ENCODE data around the gene KCNMA1.

The KCNMA1 gene

GRCh38 chr10:77229704-77230103 is 407.9 kb downstream of the KCNMA1 start:
- DNase-seq: no peak

GRCh38 chr10:77228559-77228958 is 409.0 kb downstream of the KCNMA1 start:
- DNase-seq: no peak

GRCh38 chr10:77226853-77227565 is 410.6 kb downstream of the KCNMA1 start:
- no peak for DNase-seq

GRCh38 chr10:77226452-77226851 is 411.2 kb downstream of the KCNMA1 start:
- DNase-seq: no peak

- DNase-seq: no peak
These were observed 411.6 kb downstream of the KCNMA1 start for GRCh38 chr10:77226020-77226419.

GRCh38 chr10:77223526-77224460 is 413.8 kb downstream of the KCNMA1 start:
- DNase-seq: no peak

GRCh38 chr10:77220150-77220549 is 417.5 kb downstream of the KCNMA1 start:
- DNase-seq: no peak

- DNase-seq: no peak
These were observed 418.6 kb downstream of the KCNMA1 start for GRCh38 chr10:77219046-77219445.

- DNase-seq: no peak
These were observed 422.8 kb downstream of the KCNMA1 start for GRCh38 chr10:77214799-77215198.

GRCh38 chr10:77212632-77213031 is 425.0 kb downstream of the KCNMA1 start:
- DNase-seq: no peak

GRCh38 chr10:77210645-77211044 is 427.0 kb downstream of the KCNMA1 start:
- DNase-seq: no peak

GRCh38 chr10:77208684-77209256 is 428.8 kb downstream of the KCNMA1 start:
- no peak for DNase-seq

GRCh38 chr10:77207828-77208185 is 429.8 kb downstream of the KCNMA1 start:
- no peak for DNase-seq

- DNase-seq: no peak
These were observed 430.3 kb downstream of the KCNMA1 start for GRCh38 chr10:77207182-77207827.

GRCh38 chr10:77205135-77205534 is 432.5 kb downstream of the KCNMA1 start:
- no peak for DNase-seq

GRCh38 chr10:77204171-77204570 is 433.4 kb downstream of the KCNMA1 start:
- DNase-seq: no peak

GRCh38 chr10:77202857-77203256 is 434.8 kb downstream of the KCNMA1 start:
- no peak for DNase-seq

- DNase-seq: no peak
These were observed 436.2 kb downstream of the KCNMA1 start for GRCh38 chr10:77201135-77202106.

- DNase-seq: no peak
These were observed 440.1 kb downstream of the KCNMA1 start for GRCh38 chr10:77197544-77197943.

- DNase-seq: no peak
These were observed 441.0 kb downstream of the KCNMA1 start for GRCh38 chr10:77196614-77197013.

GRCh38 chr10:77195101-77195500 is 442.5 kb downstream of the KCNMA1 start:
- no peak for DNase-seq
